Endothelial cell of umbilical vein (primary cell): ENCODE data around the gene EZR. TPM values are rescaled to one million over a fixed set of nuclear protein-coding genes. Genes with fewer than 3 reads are reported as not detected.

ENCODE experiments used
- BruUV-seq: library from RNA; stranded (reverse); fragments of 400-500 nt; replicated peaks from 2 replicates; lab custom pipeline; 2021; lab: Mats Ljungman, UMichigan
- CTCF ChIA-PET: fragments of 300-600, 350-600 bp; sonication (Branson Sonifier 250); formaldehyde crosslinking; loops from one replicate; lab custom pipeline; 2021; ENCODE audit warnings: antibody characterized with exemption, inconsistent platforms; lab: Charles Lee
- POLR2A ChIA-PET: fragments of 300-600, 350-600 bp; sonication (Branson Sonifier 250); formaldehyde crosslinking; loops from one replicate; lab custom pipeline; 2021; ENCODE audit warnings: antibody characterized with exemption, inconsistent platforms; lab: Charles Lee
- DNase-seq: peaks from one replicate; pipeline ENCODE4 v3.0.0-alpha.2; 2011; ENCODE audit warnings: low read depth, low spot score
- FAIRE-seq: peaks from 2 replicates; lab custom pipeline; 2011; peaks lifted over from hg19 to GRCh38; lab: Jason Lieb, UNC
- H2AFZ ChIP-seq: 2 replicates; pipeline ENCODE4 v1.6.0; 2012; ENCODE audit warnings: low read depth, low read length, control low read depth, inconsistent platforms
- H3K27ac ChIP-seq: 2 replicates; pipeline ENCODE4 v1.5.1; 2011; ENCODE audit warnings: low read depth, mild to moderate bottlenecking, control low read depth, low read length, moderate library complexity; ENCODE audit not compliant: insufficient read depth
- H3K27me3 ChIP-seq, 2 experiments: 2 replicates each; pipeline versions ENCODE4 v1.6.0 to v1.6.1; 2011; ENCODE audit warnings: low read length in 2 of 2, mixed read lengths in 1 of 2; ENCODE audit not compliant: control insufficient read depth in 2 of 2, insufficient read depth in 2 of 2
- H3K36me3 ChIP-seq, 2 experiments: 2 replicates in 1 of 2; 3 replicates in 1 of 2; pipeline ENCODE4 v1.5.1; 2011; ENCODE audit warnings: low read length in 2 of 2, mild to moderate bottlenecking in 1 of 2, moderate library complexity in 1 of 2; ENCODE audit not compliant: control insufficient read depth in 2 of 2, insufficient read depth in 2 of 2; ENCODE audit errors: extremely low read depth in 1 of 2
- H3K4me1 ChIP-seq: 3 replicates; pipeline ENCODE4 v1.5.1; 2011; ENCODE audit warnings: mild to moderate bottlenecking, low read length; ENCODE audit not compliant: control insufficient read depth, insufficient read depth; ENCODE audit errors: extremely low read depth
- H3K4me2 ChIP-seq: 2 replicates; pipeline ENCODE4 v1.6.1; 2011; ENCODE audit warnings: low read length, control low read depth, mixed read lengths; ENCODE audit not compliant: insufficient read depth
- H3K4me3 ChIP-seq, 3 experiments: fragments of 200-600 bp in 1 of 3; sonication (generic), shearing (Covaris generic) in 1 of 3; replicated peaks in 1 of 3; 2 replicates each; pipeline ENCODE4 v1.5.1; 2011 to 2016; ENCODE audit warnings: control low read depth in 3 of 3, low read length in 3 of 3, mild to moderate bottlenecking in 2 of 3, inconsistent platforms in 1 of 3, low read depth in 1 of 3, moderate library complexity in 1 of 3; ENCODE audit not compliant: insufficient read depth in 1 of 3
- H3K79me2 ChIP-seq: 2 replicates; pipeline ENCODE4 v1.6.0; 2012; ENCODE audit warnings: low read length, inconsistent platforms; ENCODE audit not compliant: control insufficient read depth, insufficient read depth
- H3K9ac ChIP-seq: replicated peaks from 2 replicates; pipeline ENCODE3; 2011; ENCODE audit warnings: low read length, control low read depth; ENCODE audit not compliant: insufficient read depth; ENCODE audit errors: extremely low read depth
- H3K9me1 ChIP-seq: replicated peaks from 3 replicates; pipeline ENCODE4 v1.6.0; 2011; ENCODE audit warnings: mild to moderate bottlenecking, low read length; ENCODE audit not compliant: control insufficient read depth, insufficient read depth; ENCODE audit errors: extremely low read depth
- H3K9me3 ChIP-seq: replicated peaks from 2 replicates; pipeline ENCODE4 v1.5.1; 2012; ENCODE audit warnings: low read length, inconsistent platforms; ENCODE audit not compliant: control insufficient read depth, insufficient read depth
- H4K20me1 ChIP-seq: replicated peaks from 2 replicates; pipeline ENCODE3; 2011; ENCODE audit warnings: mild to moderate bottlenecking, low read length; ENCODE audit not compliant: control insufficient read depth, insufficient read depth; ENCODE audit errors: extremely low read depth
- CTCF ChIP-seq, 2 donors: IDR thresholded peaks; 1 replicate in 1 of 2; 2 replicates in 1 of 2; pipeline ENCODE4 v1.5.1; 2011; ENCODE audit warnings: low read length in 2 of 2, mild to moderate bottlenecking in 2 of 2, moderate library complexity in 2 of 2, control low read depth in 1 of 2, inconsistent platforms in 1 of 2, low read depth in 1 of 2; ENCODE audit not compliant: insufficient read depth in 1 of 2; ENCODE audit errors: extremely low read depth in 1 of 2
- JUN ChIP-seq: IDR thresholded peaks from 2 replicates; pipeline ENCODE4 v1.6.1; 2011; ENCODE audit warnings: borderline replicate concordance, low read depth; ENCODE audit not compliant: insufficient read length, insufficient read depth
- MYC ChIP-seq: IDR thresholded peaks from one replicate; pipeline ENCODE4 v1.6.1; 2011; ENCODE audit warnings: mild to moderate bottlenecking, low read depth, low read length
- POLR2A ChIP-seq: IDR thresholded peaks from 2 replicates; pipeline ENCODE4 v1.6.1; 2012; ENCODE audit warnings: low read depth, mild to moderate bottlenecking, control low read depth, low read length
- dilution Hi-C: fragments of 300-500 bp; cut with MboI; formaldehyde crosslinking; loops from one replicate; pipeline ENCODE4 v1.15.0; 2019; ENCODE audit warnings: low sequenced_read_pairs; ENCODE audit not compliant: extremely low pct_ligation_motif_present
- intact Hi-C: fragments of 100-400 bp; cut with micrococcal nuclease; formaldehyde crosslinking; loops from one replicate; pipeline ENCODE4 v1.10.0; 2022
- polyA plus RNA-seq, 4 experiments: library from polyadenylated mRNA; depleted of rRNA in 3 of 4; stranded (reverse) in 3 of 4; unstranded in 1 of 4; fragments of >200 nt; gene quantifications; 2 replicates each; pipeline versions ENCODE4 v1.2.1 to v1.2.3, GENCODE V29; 2011 to 2012; ENCODE audit warnings: missing spikeins in 1 of 4
- total RNA-seq: library from RNA; stranded (reverse); gene quantifications from 2 replicates; pipeline ENCODE4 v1.2.3, GENCODE V29; 2021

The EZR gene
- total and polyA plus RNA-seq, 2 donors (not counting 3 experiments of a cell fraction or from before 2014, with no cell fraction given): 58.5 to 108 TPM

GRCh38 chr6:158782432-158783166, 36.6 kb downstream of the EZR start:
- no peak overlapping the region for H3K9ac ChIP-seq
- BruUV-seq: no TSS peak
- peaks cover 12% of the 10 kb centered on the region for H3K4me1 ChIP-seq

More at GRCh38 chr6:158782432-158783166, 36.6 kb downstream of the EZR start:
- dilution Hi-C loops (no loop called here), intact Hi-C loops (loop anchor here (10.0 kb wide), 1 partner anchor 78 kb away; no protein-coding TSS in a partner anchor)
- no peak overlapping the region for H2AFZ ChIP-seq
- no peaks in the 10 kb centered on the region for H3K9me1 ChIP-seq
- H3K9me3 ChIP-seq: no peaks in the 10 kb centered on the region
- peaks cover 23 to 29% of the 10 kb centered on the region in 2 experiments for H3K36me3 ChIP-seq
- CTCF ChIA-PET: no interaction called here
- no peak for DNase-seq
- no peak for TF ChIP-seq POLR2A
- TF ChIP-seq MYC: no peak
- no peak for TF ChIP-seq JUN
- no peak for TF ChIP-seq CTCF (IDR thresholded peaks at IDR 0.05; ENCODE audit: extremely low read depth in 1 of 2, insufficient read depth in 1 of 2, low read depth in 1 of 2, low read length in 2 of 2)
- no peaks in the 10 kb centered on the region for H3K27me3 ChIP-seq
- H3K4me3 ChIP-seq: no peak overlapping the region
- POLR2A ChIA-PET: no interaction called here
- no peak overlapping the region for H3K4me2 ChIP-seq
- no peak overlapping the region for H3K27ac ChIP-seq
- H4K20me1 ChIP-seq: no peaks in the 10 kb centered on the region
- no peaks in the 10 kb centered on the region for H3K79me2 ChIP-seq
- FAIRE-seq: no peak
